K562 (cell line): ENCODE results near the gene HCN3. TPM values are rescaled to one million over a fixed set of nuclear protein-coding genes. Genes with fewer than 3 reads are reported as not detected.

ENCODE experiments used
- CBFA2T2 ChIP-seq: fragments of 450-650 bp; conservative IDR thresholded peaks from 2 replicates; pipeline ENCODE4 v1.6.1; 2017; ENCODE audit warnings: mild to moderate bottlenecking
- NBN ChIP-seq: fragments of 450-650 bp; IDR thresholded peaks from 2 replicates; pipeline ENCODE4 v1.6.1; 2016; ENCODE audit warnings: low read depth, mild to moderate bottlenecking
- POLR2B ChIP-seq: fragments of 450-650 bp; IDR thresholded peaks from 2 replicates; pipeline ENCODE4 v1.6.1; 2018; ENCODE audit warnings: low read depth; ENCODE audit not compliant: partially characterized antibody
- POLR2G ChIP-seq: fragments of 200-400 bp; formaldehyde crosslinking; IDR thresholded peaks from 2 replicates; pipeline ENCODE4 v1.6.1; 2017; ENCODE audit warnings: low read depth, mild to moderate bottlenecking, antibody characterized with exemption, low read length, moderate library complexity
- ZNF146 ChIP-seq: IDR thresholded peaks from one replicate; pipeline ENCODE4 v1.6.1; 2018; ENCODE audit warnings: missing compliant biosample characterization; ENCODE audit not compliant: unreplicated experiment
- polyA plus RNA-seq, 8 experiments: library from polyadenylated mRNA; depleted of rRNA in 4 of 8; stranded (reverse) in 5 of 8; unstranded in 3 of 8; fragments of >200 nt; fragmentation: Nextera tagmentation in 2 of 8; fragmentation: Illumina TruSeq in 1 of 8; extraction: Ambion mirVana in 2 of 8; extraction: Trizol in 1 of 8; gene quantifications; 2 replicates each; pipeline versions ENCODE4 v1.2.1 to v1.2.3, GENCODE V29; 2011 to 2014; ENCODE audit warnings: inconsistent platforms in 1 of 8, missing spikeins in 1 of 8
- total RNA-seq, 7 experiments: library from RNA; depleted of rRNA in 6 of 7; stranded (reverse); fragments of >200 nt in 6 of 7; fragmentation: Illumina TruSeq in 2 of 7; extraction: Trizol in 2 of 7; gene quantifications; 2 replicates each; pipeline versions ENCODE4 v1.2.1 to v1.2.3, GENCODE V29; 2011 to 2021; ENCODE audit warnings: low replicate concordance in 1 of 7
- TF ChIP-seq, protein P1 (sequence below): fragments of 250-450 bp; sonication (Bioruptor Pico); IDR thresholded peaks from 2 replicates; pipeline ENCODE4 v1.5.1; 2021; ENCODE audit warnings: mild to moderate bottlenecking
- TF ChIP-seq, protein P2 (sequence below): fragments of 450-650 bp; formaldehyde crosslinking; IDR thresholded peaks from 2 replicates; pipeline ENCODE4 v1.4.0; 2020; ENCODE audit warnings: mild to moderate bottlenecking, moderate library complexity
- TF ChIP-seq, protein P3 (sequence below), 2 experiments: fragments of 200-800 bp in 1 of 2; sonication (Bioruptor generic) in 1 of 2; sonication (generic) in 1 of 2; formaldehyde crosslinking in 1 of 2; IDR thresholded peaks in 1 of 2; conservative IDR thresholded peaks in 1 of 2; 2 replicates each; pipeline versions ENCODE4 v1.5.0 to v1.6.1; 2016 to 2020; ENCODE audit warnings: missing compliant biosample characterization in 1 of 2, missing genetic modification characterization in 1 of 2, missing genetic modification reagents in 1 of 2
- TF ChIP-seq, protein P4 (sequence below): fragments of 250-450 bp; sonication (Bioruptor Pico); IDR thresholded peaks from 2 replicates; pipeline ENCODE4 v1.5.0; 2021
- TF ChIP-seq, protein P5 (sequence below): fragments of 200-800 bp; sonication (Bioruptor generic); IDR thresholded peaks from 2 replicates; pipeline ENCODE4 v1.6.1; 2016; ENCODE audit warnings: missing genetic modification characterization, missing compliant biosample characterization

Gene HCN3
- total and polyA plus RNA-seq, 9 of the 15 experiments (the other 6 are each of a cell fraction or from before 2014, with no cell fraction given) = 0.91 to 9.7 (median 3.9) TPM

DNA sequence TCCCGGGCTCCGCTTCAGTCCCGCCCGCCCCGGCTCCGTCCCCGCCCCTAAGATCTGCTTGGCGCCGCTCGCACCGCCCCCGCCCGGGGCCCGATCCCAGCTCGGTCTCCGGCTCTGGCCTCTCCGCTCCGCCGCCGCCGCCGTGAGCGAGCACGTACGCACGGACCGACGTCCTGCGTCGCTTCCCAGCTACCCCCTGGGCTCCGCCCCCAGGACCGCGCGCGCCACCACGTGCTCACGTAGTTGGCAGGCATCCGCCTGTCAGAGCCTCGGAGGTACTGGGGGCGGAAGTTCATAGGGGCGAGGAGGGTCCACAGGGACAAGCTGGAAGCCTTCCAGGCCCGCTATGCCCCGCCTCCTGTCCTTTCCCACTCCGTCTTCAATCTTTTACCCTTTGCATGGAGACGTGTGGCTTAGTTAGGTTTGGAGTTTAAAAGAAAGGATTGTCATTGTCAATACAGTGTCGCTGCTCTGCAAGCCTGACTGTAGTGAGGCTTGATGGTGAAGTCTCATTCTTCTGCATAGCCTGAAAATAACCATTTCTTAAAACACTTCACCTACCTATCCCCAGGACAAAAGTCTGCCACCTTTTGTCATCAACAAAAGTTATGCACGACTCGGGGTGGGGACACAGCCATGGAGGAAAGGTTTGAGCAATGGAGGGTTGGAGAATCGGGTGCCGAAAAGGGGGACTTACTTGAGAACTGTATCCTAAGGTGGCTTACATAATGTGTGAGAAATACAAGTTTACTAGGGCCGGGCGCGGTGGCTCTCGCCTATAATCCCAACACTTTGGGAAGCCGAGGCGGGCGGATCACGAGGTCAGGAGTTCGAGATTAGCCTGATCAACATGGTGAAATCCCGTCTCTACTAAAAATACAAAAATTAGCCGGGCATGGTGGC lies 3.7 kb upstream of the HCN3 start, which contains the start of gene CLK2 (continued):
- no peak; the same call in 1 of the 2 replicates for TF ChIP-seq NBN
- TF ChIP-seq CBFA2T2 = 0 out of 2 replicates have a peak, but pooled peaks have one; percentile 22
- TF ChIP-seq, protein P1, sequence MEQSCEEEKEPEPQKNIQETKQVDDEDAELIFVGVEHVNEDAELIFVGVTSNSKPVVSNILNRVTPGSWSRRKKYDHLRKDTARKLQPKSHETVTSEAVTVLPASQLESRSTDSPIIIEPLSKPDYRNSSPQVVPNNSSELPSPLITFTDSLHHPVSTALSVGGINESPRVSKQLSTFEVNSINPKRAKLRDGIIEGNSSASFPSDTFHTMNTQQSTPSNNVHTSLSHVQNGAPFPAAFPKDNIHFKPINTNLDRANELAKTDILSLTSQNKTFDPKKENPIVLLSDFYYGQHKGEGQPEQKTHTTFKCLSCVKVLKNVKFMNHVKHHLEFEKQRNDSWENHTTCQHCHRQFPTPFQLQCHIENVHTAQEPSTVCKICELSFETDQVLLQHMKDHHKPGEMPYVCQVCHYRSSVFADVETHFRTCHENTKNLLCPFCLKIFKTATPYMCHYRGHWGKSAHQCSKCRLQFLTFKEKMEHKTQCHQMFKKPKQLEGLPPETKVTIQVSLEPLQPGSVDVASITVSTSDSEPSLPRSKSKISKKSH (CRISPR knock-in tag) = no peak
- TF ChIP-seq, protein P2, sequence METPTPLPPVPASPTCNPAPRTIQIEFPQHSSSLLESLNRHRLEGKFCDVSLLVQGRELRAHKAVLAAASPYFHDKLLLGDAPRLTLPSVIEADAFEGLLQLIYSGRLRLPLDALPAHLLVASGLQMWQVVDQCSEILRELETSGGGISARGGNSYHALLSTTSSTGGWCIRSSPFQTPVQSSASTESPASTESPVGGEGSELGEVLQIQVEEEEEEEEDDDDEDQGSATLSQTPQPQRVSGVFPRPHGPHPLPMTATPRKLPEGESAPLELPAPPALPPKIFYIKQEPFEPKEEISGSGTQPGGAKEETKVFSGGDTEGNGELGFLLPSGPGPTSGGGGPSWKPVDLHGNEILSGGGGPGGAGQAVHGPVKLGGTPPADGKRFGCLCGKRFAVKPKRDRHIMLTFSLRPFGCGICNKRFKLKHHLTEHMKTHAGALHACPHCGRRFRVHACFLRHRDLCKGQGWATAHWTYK (CRISPR knock-in tag) = 0 out of 2 replicates have a peak, but pooled peaks have one; percentile 34
- no peak for TF ChIP-seq ZNF146 (CRISPR knock-in tag)
- TF ChIP-seq POLR2G = peak; percentile 93
- peak; percentile 63 for TF ChIP-seq POLR2B
- TF ChIP-seq, protein P3, sequence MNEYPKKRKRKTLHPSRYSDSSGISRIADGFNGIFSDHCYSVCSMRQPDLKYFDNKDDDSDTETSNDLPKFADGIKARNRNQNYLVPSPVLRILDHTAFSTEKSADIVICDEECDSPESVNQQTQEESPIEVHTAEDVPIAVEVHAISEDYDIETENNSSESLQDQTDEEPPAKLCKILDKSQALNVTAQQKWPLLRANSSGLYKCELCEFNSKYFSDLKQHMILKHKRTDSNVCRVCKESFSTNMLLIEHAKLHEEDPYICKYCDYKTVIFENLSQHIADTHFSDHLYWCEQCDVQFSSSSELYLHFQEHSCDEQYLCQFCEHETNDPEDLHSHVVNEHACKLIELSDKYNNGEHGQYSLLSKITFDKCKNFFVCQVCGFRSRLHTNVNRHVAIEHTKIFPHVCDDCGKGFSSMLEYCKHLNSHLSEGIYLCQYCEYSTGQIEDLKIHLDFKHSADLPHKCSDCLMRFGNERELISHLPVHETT (CRISPR knock-in tag; conservative IDR thresholded peaks at IDR 0.05 in 1 of 2, IDR thresholded peaks at IDR 0.05 in 1 of 2) = peak in 1 of 2 experiments; percentile 99; a peak in 2 of 4 replicates
- TF ChIP-seq, protein P4, sequence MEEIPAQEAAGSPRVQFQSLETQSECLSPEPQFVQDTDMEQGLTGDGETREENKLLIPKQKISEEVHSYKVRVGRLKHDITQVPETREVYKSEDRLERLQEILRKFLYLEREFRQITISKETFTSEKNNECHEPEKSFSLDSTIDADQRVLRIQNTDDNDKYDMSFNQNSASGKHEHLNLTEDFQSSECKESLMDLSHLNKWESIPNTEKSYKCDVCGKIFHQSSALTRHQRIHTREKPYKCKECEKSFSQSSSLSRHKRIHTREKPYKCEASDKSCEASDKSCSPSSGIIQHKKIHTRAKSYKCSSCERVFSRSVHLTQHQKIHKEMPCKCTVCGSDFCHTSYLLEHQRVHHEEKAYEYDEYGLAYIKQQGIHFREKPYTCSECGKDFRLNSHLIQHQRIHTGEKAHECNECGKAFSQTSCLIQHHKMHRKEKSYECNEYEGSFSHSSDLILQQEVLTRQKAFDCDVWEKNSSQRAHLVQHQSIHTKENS (CRISPR knock-in tag) = no peak
- TF ChIP-seq, protein P5, sequence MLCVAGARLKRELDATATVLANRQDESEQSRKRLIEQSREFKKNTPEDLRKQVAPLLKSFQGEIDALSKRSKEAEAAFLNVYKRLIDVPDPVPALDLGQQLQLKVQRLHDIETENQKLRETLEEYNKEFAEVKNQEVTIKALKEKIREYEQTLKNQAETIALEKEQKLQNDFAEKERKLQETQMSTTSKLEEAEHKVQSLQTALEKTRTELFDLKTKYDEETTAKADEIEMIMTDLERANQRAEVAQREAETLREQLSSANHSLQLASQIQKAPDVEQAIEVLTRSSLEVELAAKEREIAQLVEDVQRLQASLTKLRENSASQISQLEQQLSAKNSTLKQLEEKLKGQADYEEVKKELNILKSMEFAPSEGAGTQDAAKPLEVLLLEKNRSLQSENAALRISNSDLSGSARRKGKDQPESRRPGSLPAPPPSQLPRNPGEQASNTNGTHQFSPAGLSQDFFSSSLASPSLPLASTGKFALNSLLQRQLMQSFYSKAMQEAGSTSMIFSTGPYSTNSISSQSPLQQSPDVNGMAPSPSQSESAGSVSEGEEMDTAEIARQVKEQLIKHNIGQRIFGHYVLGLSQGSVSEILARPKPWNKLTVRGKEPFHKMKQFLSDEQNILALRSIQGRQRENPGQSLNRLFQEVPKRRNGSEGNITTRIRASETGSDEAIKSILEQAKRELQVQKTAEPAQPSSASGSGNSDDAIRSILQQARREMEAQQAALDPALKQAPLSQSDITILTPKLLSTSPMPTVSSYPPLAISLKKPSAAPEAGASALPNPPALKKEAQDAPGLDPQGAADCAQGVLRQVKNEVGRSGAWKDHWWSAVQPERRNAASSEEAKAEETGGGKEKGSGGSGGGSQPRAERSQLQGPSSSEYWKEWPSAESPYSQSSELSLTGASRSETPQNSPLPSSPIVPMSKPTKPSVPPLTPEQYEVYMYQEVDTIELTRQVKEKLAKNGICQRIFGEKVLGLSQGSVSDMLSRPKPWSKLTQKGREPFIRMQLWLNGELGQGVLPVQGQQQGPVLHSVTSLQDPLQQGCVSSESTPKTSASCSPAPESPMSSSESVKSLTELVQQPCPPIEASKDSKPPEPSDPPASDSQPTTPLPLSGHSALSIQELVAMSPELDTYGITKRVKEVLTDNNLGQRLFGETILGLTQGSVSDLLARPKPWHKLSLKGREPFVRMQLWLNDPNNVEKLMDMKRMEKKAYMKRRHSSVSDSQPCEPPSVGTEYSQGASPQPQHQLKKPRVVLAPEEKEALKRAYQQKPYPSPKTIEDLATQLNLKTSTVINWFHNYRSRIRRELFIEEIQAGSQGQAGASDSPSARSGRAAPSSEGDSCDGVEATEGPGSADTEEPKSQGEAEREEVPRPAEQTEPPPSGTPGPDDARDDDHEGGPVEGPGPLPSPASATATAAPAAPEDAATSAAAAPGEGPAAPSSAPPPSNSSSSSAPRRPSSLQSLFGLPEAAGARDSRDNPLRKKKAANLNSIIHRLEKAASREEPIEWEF (CRISPR knock-in tag) = no peak
